ENCODE measurements around the gene CPNE6. TPM values are rescaled to one million over a fixed set of nuclear protein-coding genes. Genes with fewer than 3 reads are reported as not detected.

CPNE6 gene
- total RNA-seq, 2 experiments from 2014 or later, result not detected

Other genes starting within 250 kb of the CPNE6 start
- gene DHRS4, start 117.8 kb upstream of the CPNE6 start, total RNA-seq (2014; rRNA removed; shearing (Covaris generic)), result 18.5 and 18.7 TPM in 2 replicates
- gene DHRS4, start 117.8 kb upstream of the CPNE6 start, total RNA-seq (2022), result 18.8 and 19.6 TPM in 2 replicates
- gene DHRS4L2, start 82.6 kb upstream of the CPNE6 start, total RNA-seq (2014; rRNA removed; shearing (Covaris generic)), result 12.9 and 24.2 TPM in 2 replicates
- 18.6 and 18.8 TPM in 2 replicates for gene DHRS4L2, start 82.6 kb upstream of the CPNE6 start, total RNA-seq (2022)
- gene CARMIL3, start 19.6 kb upstream of the CPNE6 start, total RNA-seq (2014; rRNA removed; shearing (Covaris generic)), result 0.03 and 0.32 TPM in 2 replicates
- gene CARMIL3, start 19.6 kb upstream of the CPNE6 start, total RNA-seq (2022), result 0.21 TPM in 1 of 2 replicates, not detected in the other
- 33.7 and 43.6 TPM in 2 replicates for gene PCK2, start 22.7 kb downstream of the CPNE6 start, total RNA-seq (2014; rRNA removed; shearing (Covaris generic))
- gene PCK2, start 22.7 kb downstream of the CPNE6 start, total RNA-seq (2022), result 130 TPM in 2 replicates
- 75.5 and 79.2 TPM in 2 replicates for gene DCAF11, start 43.2 kb downstream of the CPNE6 start, total RNA-seq (2014; rRNA removed; shearing (Covaris generic))
- 63.6 and 77.3 TPM in 2 replicates for gene DCAF11, start 43.2 kb downstream of the CPNE6 start, total RNA-seq (2022)
- 3.1 and 4.6 TPM in 2 replicates for gene NRL, start 43.4 kb downstream of the CPNE6 start, total RNA-seq (2014; rRNA removed; shearing (Covaris generic))
- gene NRL, start 43.4 kb downstream of the CPNE6 start, total RNA-seq (2022), result 7.5 and 8.1 TPM in 2 replicates
- gene FITM1, start 59.1 kb downstream of the CPNE6 start, total RNA-seq (2014; rRNA removed; shearing (Covaris generic)), result 0.28 TPM in 2 replicates
- 0.97 and 1.4 TPM in 2 replicates for gene FITM1, start 59.1 kb downstream of the CPNE6 start, total RNA-seq (2022)
- 187 and 213 TPM in 2 replicates for gene PSME1, start 64.6 kb downstream of the CPNE6 start, total RNA-seq (2014; rRNA removed; shearing (Covaris generic))
- 146 and 149 TPM in 2 replicates for gene PSME1, start 64.6 kb downstream of the CPNE6 start, total RNA-seq (2022)
- gene EMC9, start 70.0 kb downstream of the CPNE6 start, total RNA-seq (2014; rRNA removed; shearing (Covaris generic)), result 73.2 and 74.8 TPM in 2 replicates
- gene EMC9, start 70.0 kb downstream of the CPNE6 start, total RNA-seq (2022), result 72.0 and 72.9 TPM in 2 replicates
- gene PSME2, start 75.0 kb downstream of the CPNE6 start, total RNA-seq (2014; rRNA removed; shearing (Covaris generic)), result 254 and 290 TPM in 2 replicates
- 176 and 188 TPM in 2 replicates for gene PSME2, start 75.0 kb downstream of the CPNE6 start, total RNA-seq (2022)
- 37.8 and 66.1 TPM in 2 replicates for gene RNF31, start 75.9 kb downstream of the CPNE6 start, total RNA-seq (2014; rRNA removed; shearing (Covaris generic))
- 57.8 and 58.1 TPM in 2 replicates for gene RNF31, start 75.9 kb downstream of the CPNE6 start, total RNA-seq (2022)
- gene IRF9, start 89.7 kb downstream of the CPNE6 start, total RNA-seq (2014; rRNA removed; shearing (Covaris generic)), result 35.1 and 40.7 TPM in 2 replicates
- 36.2 and 39.1 TPM in 2 replicates for gene IRF9, start 89.7 kb downstream of the CPNE6 start, total RNA-seq (2022)
- gene REC8, start 100.5 kb downstream of the CPNE6 start, total RNA-seq (2014; rRNA removed; shearing (Covaris generic)), result 4.3 and 9.8 TPM in 2 replicates
- 12.6 and 14.2 TPM in 2 replicates for gene REC8, start 100.5 kb downstream of the CPNE6 start, total RNA-seq (2022)
- 48.4 and 59.2 TPM in 2 replicates for gene IPO4, start 117.3 kb downstream of the CPNE6 start, total RNA-seq (2014; rRNA removed; shearing (Covaris generic))
- 49.3 and 53.1 TPM in 2 replicates for gene IPO4, start 117.3 kb downstream of the CPNE6 start, total RNA-seq (2022)
- 23.4 and 31.3 TPM in 2 replicates for gene TM9SF1, start 123.9 kb downstream of the CPNE6 start, total RNA-seq (2014; rRNA removed; shearing (Covaris generic))
- gene TM9SF1, start 123.9 kb downstream of the CPNE6 start, total RNA-seq (2022), result 23.1 and 27.8 TPM in 2 replicates
- gene TSSK4, start 134.1 kb downstream of the CPNE6 start, total RNA-seq (2014; rRNA removed; shearing (Covaris generic)), result not detected in 2 replicates
- gene TSSK4, start 134.1 kb downstream of the CPNE6 start, total RNA-seq (2022), result 1.1 and 1.5 TPM in 2 replicates
- gene CHMP4A, start 141.9 kb downstream of the CPNE6 start, total RNA-seq (2014; rRNA removed; shearing (Covaris generic)), result 48.5 and 65.7 TPM in 2 replicates
- gene CHMP4A, start 141.9 kb downstream of the CPNE6 start, total RNA-seq (2022), result 67.6 and 72.9 TPM in 2 replicates
- 21.5 and 23.2 TPM in 2 replicates for gene MDP1, start 144.5 kb downstream of the CPNE6 start, total RNA-seq (2014; rRNA removed; shearing (Covaris generic))
- gene MDP1, start 144.5 kb downstream of the CPNE6 start, total RNA-seq (2022), result 26.6 and 30.9 TPM in 2 replicates
- 167 and 285 TPM in 2 replicates for gene NEDD8, start 160.8 kb downstream of the CPNE6 start, total RNA-seq (2014; rRNA removed; shearing (Covaris generic))
- gene NEDD8, start 160.8 kb downstream of the CPNE6 start, total RNA-seq (2022), result 174 and 182 TPM in 2 replicates
- 39.4 and 51.4 TPM in 2 replicates for gene GMPR2, start 161.4 kb downstream of the CPNE6 start, total RNA-seq (2014; rRNA removed; shearing (Covaris generic))
- 61.4 and 62.3 TPM in 2 replicates for gene GMPR2, start 161.4 kb downstream of the CPNE6 start, total RNA-seq (2022)
- 63.9 and 70.1 TPM in 2 replicates for gene TINF2, start 171.1 kb downstream of the CPNE6 start, total RNA-seq (2014; rRNA removed; shearing (Covaris generic))
- 76.1 and 77.5 TPM in 2 replicates for gene TINF2, start 171.1 kb downstream of the CPNE6 start, total RNA-seq (2022)
- 3.0 and 5.2 TPM in 2 replicates for gene TGM1, start 191.6 kb downstream of the CPNE6 start, total RNA-seq (2014; rRNA removed; shearing (Covaris generic))
- gene TGM1, start 191.6 kb downstream of the CPNE6 start, total RNA-seq (2022), result 5.4 and 7.0 TPM in 2 replicates
- gene RABGGTA, start 200.0 kb downstream of the CPNE6 start, total RNA-seq (2014; rRNA removed; shearing (Covaris generic)), result 16.7 and 24.3 TPM in 2 replicates
- 27.3 and 29.7 TPM in 2 replicates for gene RABGGTA, start 200.0 kb downstream of the CPNE6 start, total RNA-seq (2022)
- gene DHRS1, start 228.2 kb downstream of the CPNE6 start, total RNA-seq (2014; rRNA removed; shearing (Covaris generic)), result 21.0 and 27.4 TPM in 2 replicates
- 34.9 and 35.6 TPM in 2 replicates for gene DHRS1, start 228.2 kb downstream of the CPNE6 start, total RNA-seq (2022)
- gene NOP9, start 228.3 kb downstream of the CPNE6 start, total RNA-seq (2014; rRNA removed; shearing (Covaris generic)), result 30.6 and 33.2 TPM in 2 replicates
- 44.0 and 52.6 TPM in 2 replicates for gene NOP9, start 228.3 kb downstream of the CPNE6 start, total RNA-seq (2022)
- gene CIDEB, start 236.4 kb downstream of the CPNE6 start, total RNA-seq (2014; rRNA removed; shearing (Covaris generic)), result not detected in 2 replicates
- 1.6 and 3.2 TPM in 2 replicates for gene CIDEB, start 236.4 kb downstream of the CPNE6 start, total RNA-seq (2022)
- gene LTB4R2, start 238.6 kb downstream of the CPNE6 start, total RNA-seq (2014; rRNA removed; shearing (Covaris generic)), result 15.7 and 18.2 TPM in 2 replicates
- gene LTB4R2, start 238.6 kb downstream of the CPNE6 start, total RNA-seq (2022), result 37.6 TPM in 2 replicates
- 15.8 and 17.9 TPM in 2 replicates for gene LTB4R, start 239.9 kb downstream of the CPNE6 start, total RNA-seq (2014; rRNA removed; shearing (Covaris generic))
- gene LTB4R, start 239.9 kb downstream of the CPNE6 start, total RNA-seq (2022), result 28.3 and 30.5 TPM in 2 replicates

All from OCI-LY7 (cell line).